ENCODE measurements around the gene AMMECR1. TPM values are rescaled to one million over a fixed set of nuclear protein-coding genes. Genes with fewer than 3 reads are reported as not detected.

AMMECR1 gene
- total and polyA plus RNA-seq, 2 of the 8 experiments (the other 6 are each of a cell fraction or from before 2014, with no cell fraction given): 10.2 to 21.2 TPM

- TF ChIP-seq EP300 (IDR thresholded peaks at IDR 0.05; ENCODE audit: borderline replicate concordance in 1 of 2, low read depth in 2 of 2, low read length in 2 of 2) (no peak), SRF (IDR thresholded peaks at IDR 0.05; ENCODE audit: low read depth, low read length) (no peak)
Observed at GRCh38 chrX:110317061-110317819, 645 bp downstream of the AMMECR1 start (continued).
